Breast epithelium (tissue), 3 donors: Measurements from ENCODE around the gene HSFX3.
"Not testable (repeated sequence)": the region's sequence is repeated elsewhere in the genome, so short reads cannot be mapped to it uniquely, and the experiment has no call there.

Source experiments
- POLR2A ChIP-seq: fragments of 450-650 bp; IDR thresholded peaks from one replicate; pipeline ENCODE4 v1.6.1; 2016; ENCODE audit warnings: antibody characterized with exemption, mild to moderate bottlenecking, moderate library complexity
- POLR2AphosphoS5 ChIP-seq, 3 donors: sonication (generic); formaldehyde crosslinking; IDR thresholded peaks; one replicate each; pipeline ENCODE4 v1.6.1; 2017; ENCODE audit warnings: antibody characterized with exemption in 3 of 3
- TF ChIP-seq, protein P1 (sequence below), 3 donors: fragments of 450-650 bp; IDR thresholded peaks; one replicate each; pipeline ENCODE4 v1.5.1; 2016 to 2017; ENCODE audit warnings: antibody characterized with exemption in 3 of 3, mild to moderate bottlenecking in 3 of 3, moderate library complexity in 3 of 3

DNA sequence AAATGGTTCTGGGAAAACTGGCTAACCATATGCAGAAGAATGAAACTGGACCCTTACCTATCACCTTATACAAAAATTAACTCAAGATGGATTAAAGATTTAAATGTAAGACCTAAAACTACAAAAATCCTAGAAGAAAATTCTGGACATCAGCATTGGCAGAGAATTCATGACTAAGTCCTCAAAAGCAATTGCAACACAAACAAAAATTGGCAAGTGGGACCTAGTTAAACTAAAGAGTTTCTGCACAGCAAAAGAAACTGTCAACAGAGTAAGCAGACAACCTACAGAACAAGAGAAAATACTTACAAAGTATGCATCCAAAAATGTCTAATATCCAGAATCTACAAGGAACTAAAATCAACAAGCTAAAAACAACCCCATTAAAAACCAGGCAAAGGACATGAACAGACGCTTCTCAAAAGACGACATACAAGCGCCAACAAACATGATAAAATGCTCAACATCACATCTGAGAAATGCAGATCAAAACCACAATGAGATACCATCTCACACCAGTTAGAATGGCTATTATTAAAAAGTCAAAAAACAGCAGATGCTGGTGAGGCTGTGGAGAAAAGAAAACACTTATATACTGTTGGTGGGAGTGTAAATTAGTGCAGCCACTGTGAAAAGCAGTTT is 29.0 kb downstream of the HSFX3 start:
- TF ChIP-seq POLR2A; POLR2AphosphoS5 (IDR thresholded peaks at IDR 0.05): not testable (repeated sequence)
- TF ChIP-seq, protein P1, sequence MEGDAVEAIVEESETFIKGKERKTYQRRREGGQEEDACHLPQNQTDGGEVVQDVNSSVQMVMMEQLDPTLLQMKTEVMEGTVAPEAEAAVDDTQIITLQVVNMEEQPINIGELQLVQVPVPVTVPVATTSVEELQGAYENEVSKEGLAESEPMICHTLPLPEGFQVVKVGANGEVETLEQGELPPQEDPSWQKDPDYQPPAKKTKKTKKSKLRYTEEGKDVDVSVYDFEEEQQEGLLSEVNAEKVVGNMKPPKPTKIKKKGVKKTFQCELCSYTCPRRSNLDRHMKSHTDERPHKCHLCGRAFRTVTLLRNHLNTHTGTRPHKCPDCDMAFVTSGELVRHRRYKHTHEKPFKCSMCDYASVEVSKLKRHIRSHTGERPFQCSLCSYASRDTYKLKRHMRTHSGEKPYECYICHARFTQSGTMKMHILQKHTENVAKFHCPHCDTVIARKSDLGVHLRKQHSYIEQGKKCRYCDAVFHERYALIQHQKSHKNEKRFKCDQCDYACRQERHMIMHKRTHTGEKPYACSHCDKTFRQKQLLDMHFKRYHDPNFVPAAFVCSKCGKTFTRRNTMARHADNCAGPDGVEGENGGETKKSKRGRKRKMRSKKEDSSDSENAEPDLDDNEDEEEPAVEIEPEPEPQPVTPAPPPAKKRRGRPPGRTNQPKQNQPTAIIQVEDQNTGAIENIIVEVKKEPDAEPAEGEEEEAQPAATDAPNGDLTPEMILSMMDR (IDR thresholded peaks at IDR 0.05), result not testable (repeated sequence)
